HG03442 (cell line): ENCODE results near the gene AKR1B15.
A peak's percentile ranks its signal among the peaks of the same experiment; 100 is the strongest.
"Not testable (repeated sequence)": the region's sequence is repeated elsewhere in the genome, so short reads cannot be mapped to it uniquely, and the experiment has no call there.

ENCODE experiments used
- ATAC-seq: cut with Tn5 transposase; IDR thresholded peaks from one replicate; pipeline ENCODE4 v1.9.1; 2021; ENCODE audit warnings: mild to moderate bottlenecking, moderate library complexity; ENCODE audit not compliant: unreplicated experiment

AKR1B15 gene

DNA sequence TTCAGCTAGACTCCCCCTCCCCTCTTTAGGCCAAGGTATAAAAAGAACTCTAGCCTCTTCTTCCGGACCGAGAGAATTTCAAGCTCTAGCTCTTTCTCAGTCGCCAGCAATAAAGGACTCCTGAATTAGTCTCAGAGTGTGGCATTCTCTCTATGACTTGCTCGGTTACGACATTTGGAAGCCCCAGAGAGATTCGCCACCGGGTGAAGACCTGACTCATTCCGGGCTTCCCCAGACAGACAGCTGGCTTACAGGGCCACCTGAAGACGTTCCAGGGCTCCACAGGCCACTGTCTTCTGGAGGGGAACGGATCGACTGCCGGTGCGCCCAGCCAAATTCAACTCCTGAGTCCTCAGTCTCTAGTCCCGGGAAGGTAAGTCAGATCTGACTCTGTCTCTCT is at the start of gene AKR1B15:
TSS of gene AKR1B15 (plus strand) at position 234 of the 400 bp plus-strand sequence. CDS start 15,510 bp downstream, outside the sequence.
- ATAC-seq: peak; percentile 97

DNA sequence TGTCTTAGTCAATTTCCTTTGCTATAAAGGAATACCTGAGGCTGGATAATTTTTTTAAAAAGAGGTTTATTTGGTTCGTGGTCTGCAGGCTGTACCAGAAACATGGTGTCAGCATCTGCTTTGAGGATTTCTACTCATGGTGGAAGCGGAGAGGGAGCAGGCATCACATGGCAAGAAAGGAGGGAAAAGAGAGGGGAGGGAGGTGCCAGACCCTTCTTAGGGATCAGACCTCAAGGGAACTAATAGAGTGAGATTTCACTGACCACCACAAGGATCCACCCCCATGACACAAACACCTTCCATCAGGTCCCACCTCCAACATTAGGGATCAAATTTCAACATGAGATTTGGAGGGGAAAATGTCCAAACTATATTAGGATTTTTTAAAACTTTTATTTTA is 48.5 kb upstream of the AKR1B15 start:
- no peak for ATAC-seq

DNA sequence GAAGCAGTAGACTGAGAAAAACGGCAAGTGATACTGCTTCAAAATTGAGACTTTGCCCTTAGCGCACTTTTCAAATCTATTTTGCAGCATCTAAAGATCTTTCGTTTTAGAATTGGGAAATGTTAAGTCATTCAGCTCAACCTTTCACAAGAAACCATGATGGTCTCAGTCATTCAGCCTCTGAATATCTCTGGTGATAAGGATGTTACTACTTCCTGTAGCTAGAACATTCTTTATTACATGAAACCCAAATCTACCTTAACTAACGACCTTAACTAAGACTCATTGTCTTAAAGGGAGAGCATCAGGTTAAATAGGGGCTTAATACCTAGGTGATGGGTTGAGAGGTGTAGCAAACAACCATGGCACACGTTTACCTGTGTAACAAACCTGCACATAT is 47.9 kb upstream of the AKR1B15 start:
- ATAC-seq: no peak

DNA sequence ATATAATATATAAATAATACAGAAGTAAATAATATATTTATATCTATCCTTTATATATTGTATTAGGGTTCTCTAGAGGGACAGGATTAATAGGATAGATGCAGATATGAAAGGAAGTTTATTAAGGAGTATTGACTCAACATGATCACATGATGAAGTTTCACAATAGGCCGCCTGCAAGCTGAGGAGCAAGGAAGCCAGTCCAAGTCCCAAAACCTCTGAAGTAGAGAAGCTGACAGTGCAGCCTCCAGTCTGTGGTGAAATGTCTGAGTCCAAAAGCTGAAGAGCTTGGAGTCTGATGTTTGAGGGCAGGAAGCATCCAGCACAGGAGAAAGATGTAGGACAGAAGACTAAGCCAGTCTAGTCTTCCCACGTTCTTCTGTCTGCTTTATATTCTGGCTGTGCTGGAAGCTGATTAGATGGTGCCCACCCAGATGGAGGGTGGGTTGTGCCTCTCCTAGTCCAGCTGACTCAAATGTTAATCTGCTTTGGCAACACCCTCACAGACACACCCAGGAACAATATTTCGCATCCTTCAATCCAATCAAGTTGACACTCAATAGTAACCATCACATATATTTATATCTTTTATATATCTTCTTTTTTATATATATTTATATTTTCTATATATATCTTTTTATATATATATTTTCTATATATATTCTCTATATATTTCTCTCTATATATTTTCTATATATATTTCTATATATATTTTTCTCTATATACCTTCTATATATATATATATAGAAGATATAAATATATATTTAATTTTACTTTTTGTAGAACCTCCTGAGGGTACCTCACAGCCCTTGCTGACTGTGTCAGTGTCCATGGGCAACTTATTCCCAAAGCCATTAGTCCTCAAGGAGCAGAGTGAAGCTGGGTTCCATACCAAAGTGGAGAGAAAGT is 46.2 kb upstream of the AKR1B15 start:
- ATAC-seq: no peak

GRCh38 chr7:134504660-134505164 is 44.2 kb upstream of the AKR1B15 start:
- no peak for ATAC-seq

DNA sequence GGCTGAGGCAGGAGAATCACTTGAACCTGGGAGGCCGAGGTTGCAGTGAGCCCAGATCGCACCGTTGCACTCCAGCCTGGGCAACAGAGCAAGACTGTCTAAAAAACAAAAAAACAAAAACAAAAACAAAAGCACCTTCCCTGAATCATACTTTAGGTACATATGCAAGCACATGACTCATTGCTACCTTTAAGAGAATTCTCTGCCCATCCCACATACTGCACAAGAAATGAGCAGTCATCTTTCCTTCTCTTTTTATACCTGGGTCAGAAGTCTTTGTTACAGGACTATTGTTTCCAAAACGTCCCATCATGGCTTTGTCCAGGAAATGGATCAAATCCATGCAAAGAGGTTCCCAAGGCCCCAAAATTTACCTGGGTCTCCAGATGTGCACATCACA is 43.1 kb upstream of the AKR1B15 start:
- no peak for ATAC-seq

DNA sequence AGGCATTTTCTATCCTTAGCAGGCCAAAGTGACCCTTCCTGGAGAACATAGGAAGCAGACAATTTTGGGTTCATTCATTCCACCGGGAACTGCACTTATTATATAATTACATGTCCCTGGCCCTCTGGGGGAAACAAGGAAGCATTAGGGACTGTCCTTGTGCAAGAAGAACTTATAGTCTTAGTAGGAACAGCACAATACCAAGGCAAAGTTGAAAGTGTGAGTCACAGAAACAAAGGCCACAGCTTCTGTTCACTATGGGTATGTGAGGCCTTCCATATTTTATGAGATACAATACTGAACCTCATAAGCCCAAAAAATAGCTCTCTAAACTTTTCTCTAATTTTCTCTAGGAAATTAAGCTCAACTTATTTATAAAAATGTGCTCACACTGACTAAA is 39.9 kb upstream of the AKR1B15 start:
- ATAC-seq: no peak

- no peak for ATAC-seq
Observed at GRCh38 chr7:134510646-134511045, 38.3 kb upstream of the AKR1B15 start.

GRCh38 chr7:134512271-134512670 is 36.6 kb upstream of the AKR1B15 start:
- ATAC-seq: no peak

DNA sequence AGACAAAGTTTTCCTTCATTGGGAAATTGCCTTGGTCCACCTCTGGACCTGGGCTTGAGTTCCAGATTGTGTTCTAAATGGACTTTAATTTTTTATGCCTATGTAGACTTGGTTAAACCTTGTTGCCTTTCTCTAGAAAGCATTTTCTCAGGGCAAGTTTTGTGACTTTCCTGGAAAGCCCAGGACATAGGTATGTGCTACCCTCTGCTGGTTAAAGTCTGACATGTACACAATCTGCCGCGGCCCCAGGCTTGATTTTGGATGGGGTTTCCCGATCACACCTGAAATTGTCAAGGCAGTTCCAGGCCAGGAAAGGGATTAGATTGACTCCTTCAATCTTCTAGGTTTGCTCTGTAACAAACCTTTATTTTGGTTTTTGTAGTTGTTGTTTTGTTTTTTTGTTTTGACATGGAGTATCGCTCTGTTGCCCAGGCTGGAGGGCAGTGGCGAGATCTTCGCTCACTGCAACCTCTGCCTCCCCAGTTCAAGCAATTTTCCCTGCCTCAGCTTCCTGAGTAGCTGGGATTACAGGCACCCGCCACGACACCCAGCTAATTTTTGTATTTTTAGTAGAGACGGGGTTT is 35.6 kb upstream of the AKR1B15 start:
- no peak for ATAC-seq

GRCh38 chr7:134514106-134514505 is 34.8 kb upstream of the AKR1B15 start:
- no peak for ATAC-seq

DNA sequence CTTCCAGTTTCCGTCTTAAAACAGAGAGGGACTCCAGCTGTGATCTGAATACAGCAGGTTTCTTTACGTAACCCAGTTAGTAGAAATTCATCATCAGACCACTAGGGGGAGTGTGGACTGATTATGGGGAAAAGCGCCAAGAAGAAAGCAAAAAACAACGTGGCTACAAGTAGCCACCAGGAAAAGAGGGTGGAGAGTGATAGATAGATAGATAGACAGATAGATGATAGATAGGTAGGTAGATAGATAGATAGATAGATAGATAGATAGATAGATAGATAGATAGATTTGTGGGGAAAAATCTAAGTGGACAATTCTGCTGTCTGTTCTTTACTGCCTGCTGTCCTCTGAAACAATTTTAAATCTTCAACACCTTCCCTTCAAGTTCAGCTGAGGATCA is 34.2 kb upstream of the AKR1B15 start:
- peak; percentile 49 for ATAC-seq

DNA sequence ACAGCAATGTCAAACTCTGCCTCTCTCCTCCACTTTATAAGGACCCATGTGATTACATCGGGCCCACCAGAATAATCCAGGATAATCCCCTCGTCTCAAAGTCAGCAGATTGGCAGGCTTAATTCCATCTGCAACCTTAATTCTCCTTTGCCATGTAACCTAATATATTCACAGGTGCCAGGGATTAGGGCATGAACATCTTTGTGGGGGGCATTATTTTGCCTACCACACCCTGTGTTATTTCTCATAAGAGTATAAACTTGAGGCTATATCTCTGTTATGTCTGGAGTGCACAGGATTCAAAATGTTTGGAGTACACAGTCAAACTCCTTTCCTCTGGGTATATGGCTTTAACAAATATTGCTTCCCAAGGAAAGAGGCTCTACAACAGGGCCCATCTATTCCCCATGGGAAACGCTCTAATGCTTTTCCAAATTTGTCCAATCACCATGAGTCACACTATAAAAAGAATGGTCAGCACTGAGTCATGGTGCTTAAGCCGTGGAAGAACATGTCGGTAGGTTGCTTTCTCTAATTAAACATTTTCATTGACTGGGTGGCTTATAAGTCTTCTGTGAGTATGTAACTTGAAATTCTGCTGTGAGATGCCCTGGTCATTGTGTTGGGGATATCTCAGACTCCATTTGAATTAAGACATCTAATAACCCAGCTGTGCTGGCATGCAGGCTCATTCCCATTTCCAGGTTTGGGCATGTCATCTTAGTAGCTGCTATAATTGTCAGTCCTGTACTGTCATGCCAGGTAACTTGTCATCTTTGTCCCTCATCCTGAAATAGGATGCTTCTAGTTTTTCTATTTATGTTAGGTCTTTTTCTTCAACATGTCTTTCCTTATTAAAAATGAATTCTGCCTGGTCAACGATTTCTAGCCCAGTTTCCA is 33.1 kb upstream of the AKR1B15 start:
- no peak for ATAC-seq

DNA sequence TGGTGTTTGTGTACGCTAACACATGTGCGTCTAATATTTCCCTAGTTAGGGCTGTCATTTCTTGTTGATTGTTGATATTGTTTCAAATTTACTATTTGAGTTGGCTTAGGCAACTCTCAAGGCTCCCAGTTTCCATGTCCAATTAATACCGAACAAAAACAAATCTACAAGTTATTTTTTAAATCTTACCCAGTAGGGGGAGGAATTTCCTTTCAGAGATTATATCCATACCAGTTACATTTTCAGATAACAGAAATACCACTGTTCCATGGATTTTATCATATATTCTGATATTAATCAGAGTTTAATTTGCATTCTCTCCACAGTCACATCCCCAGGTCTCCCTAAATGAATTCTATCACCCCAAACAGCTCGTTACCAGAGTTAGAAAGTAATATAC is 28.8 kb upstream of the AKR1B15 start:
- ATAC-seq: no peak

DNA sequence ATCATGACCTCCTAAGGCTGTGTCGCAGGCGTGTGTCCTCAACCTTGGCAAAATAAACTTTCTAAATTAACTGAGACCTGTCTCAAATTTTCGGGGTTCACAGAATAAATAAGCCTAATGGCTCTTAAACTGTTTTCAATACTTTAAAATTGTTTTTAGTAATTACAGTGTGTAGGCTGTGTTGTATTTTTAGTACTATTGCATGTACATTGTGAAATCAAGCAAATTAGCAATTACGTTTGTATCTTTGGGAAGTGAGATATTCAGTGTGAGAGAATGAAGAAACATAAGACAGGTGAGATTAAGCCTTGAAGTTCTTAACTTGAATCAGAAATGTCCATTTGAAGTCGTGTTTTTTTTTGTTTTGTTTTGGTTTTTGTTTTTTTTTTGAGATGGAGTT is 26.3 kb upstream of the AKR1B15 start:
- ATAC-seq: no peak

DNA sequence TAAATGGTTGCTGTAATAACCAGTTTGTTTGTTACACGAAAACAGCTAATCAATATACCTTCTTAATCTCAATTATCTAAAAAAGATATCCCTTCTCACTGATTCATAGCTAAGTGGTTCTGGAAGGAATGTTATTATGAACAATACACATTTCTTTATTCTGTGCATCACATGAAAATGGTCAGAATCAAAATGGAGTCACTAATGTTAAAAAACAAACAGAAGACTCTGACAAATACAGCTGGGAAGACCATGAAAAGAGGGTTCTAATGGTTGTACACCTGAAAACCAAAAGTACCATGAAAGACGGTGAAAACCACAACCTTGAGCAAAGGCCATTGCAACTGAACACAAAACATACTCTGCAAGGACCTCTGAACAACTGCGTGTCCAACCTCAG is 23.5 kb upstream of the AKR1B15 start:
- ATAC-seq: not testable (repeated sequence)

DNA sequence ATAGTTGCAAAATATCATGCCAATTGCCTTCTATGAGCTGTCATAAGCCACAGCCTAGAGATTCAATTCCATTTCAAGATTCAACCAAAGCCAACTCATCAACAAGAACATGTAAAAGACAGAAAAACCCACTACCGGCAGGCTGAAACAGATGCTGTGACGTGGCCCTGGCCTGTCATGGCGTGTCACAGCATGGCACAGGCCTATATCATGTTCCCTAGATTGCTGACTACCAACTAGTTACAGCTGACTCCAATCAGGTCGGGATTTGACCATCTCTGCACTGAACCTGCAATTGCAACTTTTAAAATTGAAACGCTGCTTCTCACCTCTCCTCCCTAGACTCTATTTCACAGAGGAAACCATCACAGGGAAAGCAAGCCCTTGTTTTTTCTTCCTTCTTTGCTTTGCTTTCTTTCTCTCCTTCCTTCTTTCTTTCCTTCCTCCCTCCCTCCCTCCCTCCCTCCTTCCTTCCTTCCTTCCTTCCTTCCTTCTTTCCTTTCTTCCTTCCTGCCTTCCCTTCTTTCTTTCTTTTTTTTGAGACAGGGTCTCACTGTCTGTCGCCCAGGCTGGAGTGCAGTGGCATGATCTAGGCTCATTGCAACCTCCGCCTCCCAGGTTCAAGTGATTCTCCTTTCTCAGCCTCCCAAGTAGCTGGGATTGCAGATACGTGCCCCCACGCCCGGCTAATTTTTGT is 22.2 kb upstream of the AKR1B15 start:
- not testable (repeated sequence) for ATAC-seq

DNA sequence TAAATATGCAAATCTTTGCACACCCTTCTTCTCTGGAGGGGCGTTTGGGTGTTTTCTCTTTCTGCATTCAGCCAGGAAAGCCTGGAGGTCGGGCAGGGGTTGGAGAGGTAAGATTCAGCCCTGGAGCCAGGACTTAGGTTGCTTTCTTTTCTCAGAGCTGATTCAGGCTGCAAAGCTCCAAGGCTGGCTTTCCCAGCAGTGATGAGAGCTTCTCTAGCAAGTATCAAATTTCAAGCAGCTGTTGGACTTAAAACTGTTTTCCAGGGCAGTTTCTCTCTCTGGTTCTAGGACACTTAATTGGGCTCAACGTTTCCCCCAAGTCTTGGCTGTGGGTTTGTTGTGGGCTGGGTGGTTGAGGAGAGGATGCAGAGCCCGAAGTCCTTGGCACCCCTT is 20.9 kb upstream of the AKR1B15 start:
- no peak for ATAC-seq

GRCh38 chr7:134528749-134529148 is 20.2 kb upstream of the AKR1B15 start:
- no peak for ATAC-seq

DNA sequence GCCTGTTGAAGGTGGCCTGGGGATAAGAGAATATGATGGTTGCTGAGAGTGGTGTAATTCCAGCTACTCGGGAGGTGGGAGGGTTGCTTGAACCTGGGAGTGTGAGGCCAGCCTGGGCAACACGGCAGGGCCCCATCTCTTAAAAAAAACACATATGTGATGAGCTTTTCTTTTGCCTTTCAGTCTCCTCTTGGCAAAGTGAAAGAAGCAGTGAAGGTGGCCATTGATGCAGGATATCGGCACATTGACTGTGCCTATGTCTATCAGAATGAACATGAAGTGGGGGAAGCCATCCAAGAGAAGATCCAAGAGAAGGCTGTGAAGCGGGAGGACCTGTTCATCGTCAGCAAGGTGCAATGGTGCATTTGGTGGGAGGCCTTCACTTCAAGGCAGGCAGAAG is 18.4 kb upstream of the AKR1B15 start:
- no peak for ATAC-seq
